H1 (cell line): ENCODE data around the gene ST6GALNAC2. TPM values are rescaled to one million over a fixed set of nuclear protein-coding genes. Genes with fewer than 3 reads are reported as not detected.

Experiments used
- CTCF ChIA-PET: fragments of 300-600 bp; sonication (Branson Sonifier 250); formaldehyde crosslinking; loops from one replicate; lab custom pipeline; 2021; ENCODE audit not compliant: partially characterized antibody; lab: Charles Lee
- POLR2A ChIA-PET: fragments of 300-600 bp; sonication (Branson Sonifier 250); formaldehyde crosslinking; loops from one replicate; lab custom pipeline; 2021; ENCODE audit warnings: inconsistent platforms; ENCODE audit not compliant: partially characterized antibody; lab: Charles Lee
- DNase-seq, 2 experiments: peaks; one replicate each; pipeline versions ENCODE4 v3.0.0 to v3.0.0-alpha.2; 2010 to 2022; ENCODE audit warnings: low spot score in 2 of 2, low read depth in 1 of 2, mixed read lengths in 1 of 2
- FAIRE-seq: peaks from 2 replicates; lab custom pipeline; 2011; peaks lifted over from hg19 to GRCh38; lab: Jason Lieb, UNC
- H2AFZ ChIP-seq: 2 replicates; pipeline ENCODE4 v1.8.1; 2012; ENCODE audit warnings: low read length, inconsistent platforms
- H2AK5ac ChIP-seq: 2 replicates; pipeline ENCODE4 v1.6.1; 2013; ENCODE audit warnings: low read depth, low read length
- H2BK120ac ChIP-seq: replicated peaks from 2 replicates; pipeline ENCODE3; 2013; ENCODE audit warnings: low read depth, low read length, inconsistent platforms
- H2BK12ac ChIP-seq: 2 replicates; pipeline ENCODE4 v1.6.1; 2013; ENCODE audit warnings: low read depth, low read length
- H2BK15ac ChIP-seq: 2 replicates; pipeline ENCODE4 v1.6.1; 2013; ENCODE audit warnings: low read length
- H2BK20ac ChIP-seq: 2 replicates; pipeline ENCODE4 v1.6.1; 2013; ENCODE audit warnings: low read length
- H2BK5ac ChIP-seq: 2 replicates; pipeline ENCODE4 v1.6.1; 2013; ENCODE audit warnings: low read depth, low read length
- H3K14ac ChIP-seq: 2 replicates; pipeline ENCODE4 v1.6.1; 2013; ENCODE audit warnings: inconsistent platforms; ENCODE audit not compliant: insufficient read length
- H3K18ac ChIP-seq: 2 replicates; pipeline ENCODE4 v1.6.1; 2013; ENCODE audit warnings: low read length; ENCODE audit errors: extremely low read depth
- H3K23ac ChIP-seq: 2 replicates; pipeline ENCODE4 v1.6.1; 2013; ENCODE audit warnings: inconsistent platforms; ENCODE audit not compliant: insufficient read length
- H3K23me2 ChIP-seq: 2 replicates; pipeline ENCODE4 v1.6.1; 2013; ENCODE audit warnings: low read depth, low read length
- H3K27ac ChIP-seq: 2 replicates; pipeline ENCODE4 v1.6.1; 2011; ENCODE audit warnings: low read depth, low read length, inconsistent platforms
- H3K27me3 ChIP-seq, 4 experiments: replicated peaks in 1 of 4; 1 replicate in 1 of 4; 2 replicates in 3 of 4; pipeline versions ENCODE4 v1.6.1 to v1.8.1; 2011 to 2013; ENCODE audit warnings: low read length in 3 of 4, mild to moderate bottlenecking in 3 of 4, inconsistent platforms in 2 of 4, mixed read lengths in 2 of 4, moderate library complexity in 1 of 4; ENCODE audit not compliant: control insufficient read depth in 3 of 4, insufficient read depth in 3 of 4; ENCODE audit errors: extremely low read depth in 1 of 4
- H3K36me3 ChIP-seq, 4 experiments: 2 replicates each; pipeline versions ENCODE4 v1.6.1 to v1.8.1; 2011 to 2013; ENCODE audit warnings: mild to moderate bottlenecking in 4 of 4, low read length in 3 of 4, moderate library complexity in 2 of 4, control low read depth in 1 of 4, inconsistent platforms in 1 of 4; ENCODE audit not compliant: insufficient read depth in 4 of 4, control insufficient read depth in 2 of 4
- H3K4ac ChIP-seq: replicated peaks from 2 replicates; pipeline ENCODE3; 2013; ENCODE audit warnings: low read length, low read depth, mixed read lengths, inconsistent platforms; ENCODE audit not compliant: insufficient read length
- H3K4me1 ChIP-seq, 4 experiments: replicated peaks in 1 of 4; 1 replicate in 1 of 4; 2 replicates in 3 of 4; pipeline versions ENCODE4 v1.6.1 to v1.8.1; 2011 to 2013; ENCODE audit warnings: low read length in 3 of 4, inconsistent platforms in 2 of 4, mixed read lengths in 1 of 4; ENCODE audit not compliant: insufficient read depth in 4 of 4, control insufficient read depth in 3 of 4
- H3K4me2 ChIP-seq, 2 experiments: 2 replicates each; pipeline versions ENCODE4 v1.6.1 to v1.8.1; 2011 to 2013; ENCODE audit warnings: low read depth in 2 of 2, low read length in 2 of 2, control low read depth in 1 of 2, inconsistent platforms in 1 of 2, mild to moderate bottlenecking in 1 of 2; ENCODE audit not compliant: insufficient read depth in 1 of 2
- H3K4me3 ChIP-seq, 4 experiments: fragments of 200-600, 300-600 bp in 1 of 4; sonication (generic), shearing (Covaris generic), sonication (Bioruptor Twin) in 1 of 4; 2 replicates each; pipeline versions ENCODE4 v1.5.1 to v1.8.1; 2011 to 2016; ENCODE audit warnings: low read length in 4 of 4, low read depth in 3 of 4, control low read depth in 2 of 4, inconsistent platforms in 2 of 4, mild to moderate bottlenecking in 2 of 4, mixed read lengths in 1 of 4, moderate library complexity in 1 of 4; ENCODE audit not compliant: insufficient read depth in 2 of 4; ENCODE audit errors: extremely low read depth in 1 of 4
- H3K56ac ChIP-seq: replicated peaks from 2 replicates; pipeline ENCODE3; 2013; ENCODE audit warnings: low read depth, mild to moderate bottlenecking, mixed read lengths, low read length, inconsistent platforms; ENCODE audit not compliant: insufficient read length
- H3K79me1 ChIP-seq: 2 replicates; pipeline ENCODE4 v1.6.1; 2013; ENCODE audit warnings: low read depth, low read length, control low read depth
- H3K79me2 ChIP-seq, 2 experiments: 2 replicates each; pipeline versions ENCODE4 v1.6.1 to v1.8.1; 2012 to 2013; ENCODE audit warnings: low read length in 2 of 2, mild to moderate bottlenecking in 2 of 2, inconsistent platforms in 1 of 2; ENCODE audit not compliant: insufficient read depth in 2 of 2, control insufficient read depth in 1 of 2
- H3K9ac ChIP-seq, 4 experiments: replicated peaks in 1 of 4; 1 replicate in 1 of 4; 2 replicates in 3 of 4; pipeline versions ENCODE4 v1.6.1 to v1.8.1; 2011 to 2013; ENCODE audit warnings: low read depth in 3 of 4, low read length in 3 of 4, control low read depth in 2 of 4, mild to moderate bottlenecking in 2 of 4, moderate library complexity in 2 of 4, inconsistent platforms in 1 of 4; ENCODE audit errors: extremely low read depth in 1 of 4
- H3K9me3 ChIP-seq, 2 experiments: 2 replicates each; pipeline versions ENCODE4 v1.6.1 to v1.8.1; 2012 to 2013; ENCODE audit warnings: mild to moderate bottlenecking in 2 of 2, moderate library complexity in 2 of 2, control low read depth in 1 of 2, inconsistent platforms in 1 of 2, low read depth in 1 of 2, low read length in 1 of 2, mixed read lengths in 1 of 2; ENCODE audit not compliant: insufficient read depth in 2 of 2
- H4K20me1 ChIP-seq, 2 experiments: replicated peaks in 1 of 2; 2 replicates each; pipeline versions ENCODE3 to v1.8.1; 2011 to 2013; ENCODE audit warnings: inconsistent platforms in 2 of 2, low read length in 2 of 2, mild to moderate bottlenecking in 1 of 2; ENCODE audit not compliant: insufficient read depth in 2 of 2, control insufficient read depth in 1 of 2
- H4K5ac ChIP-seq: 2 replicates; pipeline ENCODE4 v1.6.1; 2013; ENCODE audit warnings: low read length, low read depth, mixed read lengths, inconsistent platforms; ENCODE audit not compliant: insufficient read length
- H4K8ac ChIP-seq: 2 replicates; pipeline ENCODE4 v1.8.0; 2013; ENCODE audit warnings: mild to moderate bottlenecking, moderate library complexity, low read length, inconsistent platforms; ENCODE audit not compliant: insufficient read depth; ENCODE audit errors: extremely low read depth
- H4K91ac ChIP-seq: replicated peaks from 2 replicates; pipeline ENCODE3; 2013; ENCODE audit warnings: low read length, mixed read lengths, inconsistent platforms; ENCODE audit not compliant: insufficient read length
- E2F6 ChIP-seq: IDR thresholded peaks from 2 replicates; pipeline ENCODE4 v1.6.1; 2012; ENCODE audit warnings: inconsistent platforms
- SRF ChIP-seq: IDR thresholded peaks from 2 replicates; pipeline ENCODE4 v1.6.1; 2011; ENCODE audit warnings: mild to moderate bottlenecking, low read depth, low read length, moderate library complexity
- WGBS, 2 experiments: shearing (Covaris generic) in 1 of 2; methylation state at CpG; one replicate each; pipeline versions ENCODE4 v1.1.6 to v1.1.7; 2013 to 2015; ENCODE audit warnings: low lambda C conversion rate in 2 of 2, mixed read lengths in 2 of 2, inconsistent platforms in 1 of 2, low coverage in 1 of 2, missing lambda C conversion rate in 1 of 2; ENCODE audit not compliant: insufficient replicate concordance in 2 of 2, insufficient coverage in 1 of 2, insufficient read length in 1 of 2; ENCODE audit errors: extremely low coverage in 1 of 2, missing lambda C conversion rate in 1 of 2; 5-methylcytosine and 5-hydroxymethylcytosine counted together
- polyA plus RNA-seq, 7 experiments: library from polyadenylated mRNA; depleted of rRNA in 3 of 7; stranded (reverse) in 5 of 7; unstranded in 2 of 7; fragments of >200 nt in 5 of 7; fragments of 200-250 nt in 2 of 7; gene quantifications; 1 replicate in 5 of 7; 2 replicates in 1 of 7; 4 replicates in 1 of 7; pipeline versions ENCODE4 v1.2.1 to v1.2.3, GENCODE V29; 2011 to 2013; ENCODE audit warnings: missing spikeins in 2 of 7, mixed read lengths in 2 of 7
- total RNA-seq: library from RNA; stranded (reverse); fragmentation: NEBNext Ultra II Directional; extraction: Animal tissue kit (Norgen Biotek cat#: 25700); gene quantifications from 2 replicates; pipeline ENCODE4 v1.2.1, GENCODE V29; 2021

The ST6GALNAC2 gene
- total and polyA plus RNA-seq, 2 of the 8 experiments (the other 6 are each of a cell fraction or from before 2014, with no cell fraction given) = 0.09 TPM; not detected in 1

- H4K91ac ChIP-seq = no peak overlapping the region
- H4K8ac ChIP-seq = peak overlapping the region; percentile 63; the same call in 1 of the 2 replicates
- DNase-seq (no peak), FAIRE-seq (no peak)
- H3K36me3 ChIP-seq = peaks cover 6 to 20% (median 11%) of the 10 kb centered on the region in 4 experiments; a peak in 7 of 8 replicates
- H3K4me1 ChIP-seq = peaks cover 0 to 21% (median 5%) of the 10 kb centered on the region in 4 experiments; a peak in 6 of 7 replicates
- H2AK5ac ChIP-seq = no peak overlapping the region
- H3K4me2 ChIP-seq = peak overlapping the region in 1 of 2 experiments; percentile 11; a peak in 1 of 4 replicates
- H3K14ac ChIP-seq = no peak overlapping the region
- no peak overlapping the region for H3K9ac ChIP-seq
- no peaks in the 10 kb centered on the region; a peak in 2 of 7 replicates for H3K27me3 ChIP-seq
- H3K18ac ChIP-seq = peak overlapping the region; percentile 48; the same call in 1 of the 2 replicates
- no peak for TF ChIP-seq SRF
- TF ChIP-seq E2F6 = peak; percentile 39; the same call in 1 of the 2 replicates
- H3K23ac ChIP-seq = no peak overlapping the region
- H2BK12ac ChIP-seq = no peak overlapping the region
- no peak overlapping the region for H3K56ac ChIP-seq
- H3K9me3 ChIP-seq = no peaks in the 10 kb centered on the region
- H2BK120ac ChIP-seq = no peak overlapping the region
- peaks cover 2% of the 10 kb centered on the region; the same call in 1 of the 2 replicates for H3K79me1 ChIP-seq
- no peak overlapping the region for H2BK5ac ChIP-seq
- 80% methylated on average over 17 of the region's 18 CpGs; no CpG with 5 or more reads in 1 of the 2 experiments for WGBS, 2 experiments
- no peaks in the 10 kb centered on the region for H3K79me2 ChIP-seq
- ChIA-PET POLR2A (interaction anchor here (0.5 to 7.7 kb wide), 4 partner anchors 9 to 61 kb away, joined by 3 to 133 read pairs (median 6); partner anchors contain the start of gene ST6GALNAC2), CTCF (interaction anchor here (0.6 to 9.3 kb wide), 15 partner anchors 9 to 1834 kb away, joined by 3 to 71 read pairs (median 3); partner anchors contain the start of gene AANAT)
- H3K27ac ChIP-seq = no peak overlapping the region
- H2AFZ ChIP-seq = no peak overlapping the region
- H3K4ac ChIP-seq = no peak overlapping the region
- H2BK20ac ChIP-seq = no peak overlapping the region; the same call in 1 of the 2 replicates
- no peak overlapping the region for H3K4me3 ChIP-seq
- H4K5ac ChIP-seq = no peak overlapping the region
- H3K23me2 ChIP-seq = no peaks in the 10 kb centered on the region; the same call in 1 of the 2 replicates
- no peak overlapping the region for H2BK15ac ChIP-seq
- peaks cover 21 to 23% of the 10 kb centered on the region in 2 experiments for H4K20me1 ChIP-seq
Observed at GRCh38 chr17:76569607-76570279, 15.9 kb downstream of the ST6GALNAC2 start.
